ENCODE measurements around the gene CERS6.

The CERS6 gene

GRCh38 chr2:168683996-168684395, 227.9 kb downstream of the CERS6 start:
- DNase-seq: no peak

GRCh38 chr2:168684921-168685599, 229.0 kb downstream of the CERS6 start:
- no peak for DNase-seq

GRCh38 chr2:168685600-168686451, 229.8 kb downstream of the CERS6 start:
- peak; percentile 67 to 72 for DNase-seq

DNA sequence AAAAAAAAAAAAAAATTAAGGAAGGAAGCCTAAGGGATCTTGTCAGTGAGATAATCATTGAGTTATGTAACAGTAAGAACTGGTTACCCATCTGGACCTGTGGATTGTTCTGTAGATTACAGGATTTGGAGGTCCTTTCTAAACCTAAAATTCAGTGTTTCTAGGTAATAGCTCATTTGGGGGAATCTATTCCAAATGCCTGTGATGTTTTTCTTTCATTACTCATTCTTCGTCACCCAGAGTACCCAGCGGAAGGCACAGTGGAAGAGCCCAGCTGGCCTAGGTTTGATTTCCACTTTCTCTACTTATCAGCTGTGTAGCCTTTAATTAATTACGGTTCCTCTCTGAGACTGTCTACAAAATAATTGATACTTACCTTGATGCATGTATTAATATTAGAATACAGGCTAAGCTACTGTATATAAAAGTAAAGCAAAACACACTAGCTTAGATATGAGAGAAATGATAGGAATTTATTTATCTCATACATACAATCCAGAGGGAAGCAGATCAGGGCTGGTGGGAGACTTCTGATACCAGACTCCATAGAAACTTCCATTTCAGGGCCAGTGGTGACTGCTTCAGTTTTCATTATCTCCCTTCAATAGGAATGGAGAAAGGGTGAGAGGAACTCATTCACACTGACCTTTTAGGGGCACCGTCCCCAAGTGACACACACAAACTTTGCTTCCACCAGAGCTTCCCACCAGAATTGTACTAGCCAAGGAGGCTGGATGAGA, 230.6 kb downstream of the CERS6 start:
- DNase-seq: no peak

DNA sequence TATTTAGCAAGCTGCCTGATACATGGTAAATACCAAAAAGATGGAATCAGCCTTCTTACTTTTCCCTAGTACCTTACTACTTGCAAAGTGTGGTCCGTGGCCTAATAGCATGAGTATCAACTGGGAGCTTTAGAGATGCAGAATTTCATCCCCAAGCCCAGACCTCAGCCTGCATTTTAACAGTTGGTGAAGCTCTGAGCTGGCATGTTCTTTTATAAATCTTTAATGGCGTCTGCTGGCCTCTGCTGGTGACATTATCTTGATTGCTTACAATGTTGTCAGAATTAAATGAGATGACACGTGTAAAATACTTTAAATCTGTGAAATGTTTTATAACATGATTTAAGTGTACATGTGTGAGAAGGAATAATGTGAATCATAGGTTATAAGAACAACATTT, 231.2 kb downstream of the CERS6 start:
- DNase-seq: peak; percentile 4 to 20

DNA sequence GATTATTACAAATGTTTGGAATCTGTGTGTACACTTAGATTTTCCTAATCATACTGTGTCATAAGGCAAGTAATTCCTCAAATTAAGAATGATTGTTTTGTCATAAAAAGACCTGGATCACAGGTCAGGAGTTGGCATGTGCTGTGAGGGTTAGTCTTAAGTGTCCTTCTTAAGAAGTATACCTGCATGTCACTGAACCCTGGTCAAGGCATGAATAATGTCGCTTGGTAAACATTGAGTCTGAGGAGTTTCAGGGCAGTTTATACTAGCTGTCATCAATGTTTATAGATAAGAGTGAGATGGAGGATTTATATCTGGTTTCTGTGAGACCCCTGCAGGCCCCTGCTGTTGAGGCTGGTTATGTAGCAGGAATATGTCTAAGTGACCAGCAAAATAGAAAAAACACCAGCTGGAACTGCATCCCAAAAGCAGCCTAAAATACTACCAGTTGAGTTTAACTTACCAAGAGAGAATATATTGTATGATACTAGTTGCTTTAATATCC, 234.4 kb downstream of the CERS6 start:
- DNase-seq: no peak

DNA sequence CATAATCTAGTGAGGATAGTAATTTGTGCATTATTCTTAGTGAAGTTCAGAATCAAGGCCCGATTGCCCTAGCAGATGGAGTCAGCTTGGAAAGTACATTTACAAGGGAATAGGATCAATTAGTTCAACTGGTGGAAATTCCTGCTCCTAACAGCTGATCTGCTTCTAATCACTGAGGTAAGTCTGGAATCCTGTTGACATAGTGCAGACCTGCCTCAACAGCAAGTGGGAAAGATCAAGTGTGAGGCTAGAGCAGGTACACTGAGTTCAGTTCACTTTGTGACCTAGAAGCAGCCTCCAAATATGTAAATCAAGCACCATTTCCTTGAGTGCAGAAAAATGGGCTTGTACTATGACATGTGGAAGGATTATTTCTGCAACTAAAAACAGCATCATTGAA, 235.1 kb downstream of the CERS6 start:
- DNase-seq: no peak

DNA sequence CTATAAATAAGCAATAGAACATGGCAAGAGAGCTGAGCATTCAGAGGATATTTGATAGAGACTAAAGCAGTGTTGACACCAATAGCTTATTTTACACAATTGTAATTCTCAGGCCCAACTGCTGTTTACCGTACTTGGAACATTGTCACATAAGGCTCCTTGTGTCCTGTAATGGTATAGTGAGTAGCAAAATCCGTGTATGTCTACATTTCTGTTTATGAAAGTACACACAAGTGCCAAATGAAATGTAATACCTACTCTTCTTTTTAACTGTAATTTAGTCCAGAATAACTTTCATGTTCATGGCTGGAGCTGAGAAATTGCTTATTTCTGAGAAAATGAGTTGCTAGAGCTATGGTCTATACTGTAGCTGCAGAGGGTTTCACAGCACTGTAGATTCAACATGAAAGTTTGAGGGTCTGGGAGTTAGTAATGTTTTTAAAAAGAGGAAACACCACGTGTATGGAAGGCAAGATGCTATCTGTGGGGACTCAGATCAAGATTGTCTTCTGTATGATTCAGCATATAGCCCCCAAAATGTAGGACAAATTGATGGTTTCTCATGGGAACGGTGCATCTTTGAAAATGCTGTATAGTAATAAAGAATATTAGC, 236.2 kb downstream of the CERS6 start:
- DNase-seq: no peak

DNA sequence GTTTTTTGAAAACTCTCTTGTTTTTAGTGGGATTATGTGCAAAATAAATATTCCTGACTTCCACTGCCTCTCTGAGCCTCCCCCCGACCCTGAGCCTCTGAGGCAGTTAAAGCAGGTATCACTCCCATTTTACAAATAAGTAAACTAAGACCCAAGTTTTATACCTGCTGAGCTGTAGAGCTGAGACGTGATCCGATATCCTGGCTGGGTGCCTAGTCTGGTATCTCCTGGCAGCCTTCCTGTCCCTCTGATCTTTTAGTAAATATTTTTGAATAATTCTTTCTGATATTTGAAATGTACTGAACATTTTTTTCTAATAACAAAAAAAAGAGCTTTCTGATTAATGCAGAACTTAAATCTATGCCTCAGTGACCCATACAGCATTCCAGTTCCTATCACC, 238.1 kb downstream of the CERS6 start:
- DNase-seq: no peak

DNA sequence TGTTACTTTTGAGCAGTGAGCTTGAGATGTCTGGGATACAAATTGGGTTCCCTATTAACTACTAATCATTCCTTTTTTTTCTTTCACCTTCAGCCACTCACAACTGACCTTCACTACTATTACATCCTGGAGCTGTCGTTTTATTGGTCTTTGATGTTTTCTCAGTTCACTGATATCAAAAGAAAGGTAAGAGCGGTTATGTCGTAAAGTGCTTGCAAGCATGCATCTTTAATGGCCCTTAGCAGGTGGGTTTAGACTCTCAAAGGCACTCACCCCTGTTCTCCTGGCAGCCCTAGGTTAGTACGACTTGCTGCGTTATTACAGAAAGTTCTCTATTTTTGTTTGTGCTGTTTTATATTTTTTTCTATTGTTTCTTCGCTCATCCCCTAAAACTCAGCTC, 238.8 kb downstream of the CERS6 start:
- DNase-seq: no peak

DNA sequence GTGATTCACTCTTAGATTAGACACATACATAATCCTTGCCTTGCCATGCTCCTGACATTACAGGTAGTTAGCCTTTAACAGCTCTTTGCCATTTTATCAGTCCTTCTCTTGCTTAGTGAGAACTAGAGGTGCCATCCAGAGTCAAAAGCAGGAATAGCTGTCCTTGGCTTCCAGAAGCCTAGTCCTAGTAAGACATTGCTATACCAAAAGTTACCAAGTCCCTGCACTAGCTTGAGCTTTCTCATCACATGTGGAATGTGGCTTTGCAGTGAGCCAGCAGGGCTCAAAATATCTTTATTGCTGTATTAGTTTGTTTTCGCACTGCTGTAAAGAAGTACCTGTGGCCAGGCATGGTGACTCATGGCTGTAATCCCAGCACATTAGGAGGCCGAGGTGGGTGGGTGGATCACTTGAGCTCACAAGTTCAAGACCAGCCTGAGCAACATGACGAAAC, 241.6 kb downstream of the CERS6 start:
- DNase-seq: no peak

- DNase-seq: no peak
These were observed 242.9 kb downstream of the CERS6 start for GRCh38 chr2:168698969-168699368.

- no peak for DNase-seq
These were observed 243.9 kb downstream of the CERS6 start for GRCh38 chr2:168699844-168700417.

GRCh38 chr2:168700615-168701245, 244.7 kb downstream of the CERS6 start:
- no peak for DNase-seq

GRCh38 chr2:168702579-168702978, 246.5 kb downstream of the CERS6 start:
- DNase-seq: no peak

DNA sequence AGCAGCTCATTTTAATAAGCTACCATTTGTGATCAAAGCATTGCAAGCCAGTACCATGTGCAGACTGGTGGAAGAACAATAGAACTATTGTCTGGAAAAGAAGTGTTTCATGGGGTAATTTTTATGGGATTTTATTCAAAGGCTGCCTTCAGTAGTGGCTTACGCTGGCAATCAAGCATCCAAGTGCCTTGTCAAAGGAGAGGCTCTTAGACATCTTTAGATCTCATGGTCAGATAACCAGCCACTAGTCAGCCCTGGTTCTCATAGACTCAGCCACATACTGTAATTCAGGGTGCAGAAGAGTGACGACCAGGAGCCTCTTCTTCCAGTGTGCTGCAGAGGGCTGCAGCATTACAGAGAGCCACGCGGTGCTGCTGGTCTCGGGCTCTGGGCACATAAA, 247.9 kb downstream of the CERS6 start:
- DNase-seq: no peak

- peak; percentile 22 to 35 for DNase-seq
These were observed 249.7 kb downstream of the CERS6 start for GRCh38 chr2:168705534-168706470.

- no peak for DNase-seq
These were observed 250.7 kb downstream of the CERS6 start for GRCh38 chr2:168706806-168707205.

DNA sequence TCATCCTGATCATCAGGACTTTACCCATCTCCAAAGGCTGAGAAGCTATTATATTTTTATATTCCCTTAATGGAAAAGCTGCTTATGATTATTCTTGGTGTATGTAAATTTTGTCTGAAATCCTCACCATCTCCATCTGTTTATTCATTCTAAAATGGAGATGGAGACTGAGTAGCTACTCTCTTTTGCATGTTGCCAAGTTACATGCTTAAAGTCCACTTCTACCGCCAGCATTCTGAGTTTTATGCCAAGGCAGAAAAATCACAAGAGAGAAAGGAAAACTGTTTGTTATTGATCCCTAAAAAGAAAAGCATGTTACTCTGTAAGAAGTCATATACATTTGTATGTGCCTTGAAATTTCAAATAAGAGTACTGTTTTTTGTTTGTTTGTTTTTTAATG, 252.0 kb downstream of the CERS6 start:
- no peak for DNase-seq

GRCh38 chr2:168710754-168711467, 254.8 kb downstream of the CERS6 start:
- DNase-seq: no peak
